GM10248 (cell line): ENCODE measurements around the gene FUT7.

Source experiments
- CTCF ChIA-PET: fragments of 300-600 bp; sonication (Branson Sonifier 250); formaldehyde crosslinking; extraction: SDS; loops from one replicate; lab custom pipeline; 2021; ENCODE audit warnings: antibody characterized with exemption; lab: Yijun Ruan, JAX
- POLR2A ChIA-PET: fragments of 350-650 bp; sonication (Branson Sonifier 250); formaldehyde crosslinking; extraction: SDS; loops from one replicate; lab custom pipeline; 2020; ENCODE audit warnings: antibody characterized with exemption; lab: Yijun Ruan, JAX
- DNase-seq: peaks from one replicate; pipeline ENCODE4 v3.0.0; 2012; ENCODE audit errors: extremely low spot score
- CTCF ChIP-seq: IDR thresholded peaks from 2 replicates; pipeline ENCODE4 v1.5.1; 2012; ENCODE audit warnings: mild to moderate bottlenecking, low read depth; ENCODE audit errors: extremely low read depth, missing control alignments, control extremely low read depth

Gene FUT7

GRCh38 chr9:136991993-136992818, 39.7 kb downstream of the FUT7 start, which contains the start of gene PAXX:
Gene PAXX, plus strand, starts transcription at chr9:136992422. Its CDS starts 22 bp downstream, at chr9:136992444.
- CTCF ChIA-PET = interaction anchor here (1.0 to 3.5 kb wide), 9 partner anchors 10 to 244 kb away, joined by 3 to 18 read pairs (median 4); partner anchors contain the start of genes ABCA2, AJM1 and NPDC1

GRCh38 chr9:136990242-136990911, 41.5 kb downstream of the FUT7 start:
- POLR2A ChIA-PET = no interaction called here
- no peak for DNase-seq

More at GRCh38 chr9:136991993-136992818, 39.7 kb downstream of the FUT7 start, which contains the start of gene PAXX:
- POLR2A ChIA-PET = interaction anchor here (0.6 to 1.0 kb wide), 5 partner anchors 9 to 642 kb away, joined by 3 to 5 read pairs (median 4); no protein-coding TSS in a partner anchor
- no peak for TF ChIP-seq CTCF
- DNase-seq = peak; percentile 99

GRCh38 chr9:136988872-136989271, 43.0 kb downstream of the FUT7 start:
- CTCF ChIA-PET = interaction anchor here (1.2 to 2.4 kb wide), 7 partner anchors 11 to 75 kb away, joined by 3 to 9 read pairs (median 6); partner anchors contain the start of gene NPDC1
- TF ChIP-seq CTCF = no peak
- DNase-seq = no peak
- POLR2A ChIA-PET = no interaction called here

More at GRCh38 chr9:136990242-136990911, 41.5 kb downstream of the FUT7 start:
- CTCF ChIA-PET = interaction anchor here (1.0 to 3.5 kb wide), 3 partner anchors 39 to 56 kb away, joined by 3 to 16 read pairs (median 7); partner anchors contain the start of gene NPDC1
- no peak for TF ChIP-seq CTCF

GRCh38 chr9:136985853-136986252, 46.0 kb downstream of the FUT7 start:
- TF ChIP-seq CTCF = no peak
- CTCF ChIA-PET = interaction anchor here (1.2 to 1.3 kb wide), 2 partner anchors 43 to 50 kb away, joined by 3 to 5 read pairs; no protein-coding TSS in a partner anchor
- no peak for DNase-seq
- POLR2A ChIA-PET = no interaction called here

- DNase-seq = no peak
- TF ChIP-seq CTCF = no peak
- ChIA-PET POLR2A (no interaction called here), CTCF (no interaction called here)
Measured at GRCh38 chr9:136985027-136985602, 46.8 kb downstream of the FUT7 start.
